Measurements from ENCODE around the gene ZCCHC24.
A peak's percentile ranks its signal among the peaks of the same experiment; 100 is the strongest.
"Not testable (repeated sequence)": the region's sequence is repeated elsewhere in the genome, so short reads cannot be mapped to it uniquely, and the experiment has no call there.

The ZCCHC24 gene

GRCh38 chr10:79447249-79447648 is 1.8 kb upstream of the ZCCHC24 start:
- DNase-seq: not testable (repeated sequence)

- peak in 18 of 56 donors; percentile 38 to 84 (median 53) for DNase-seq
Measured at GRCh38 chr10:79446758-79447084, 1.3 kb upstream of the ZCCHC24 start.

GRCh38 chr10:79445977-79446757 is 743 bp upstream of the ZCCHC24 start:
- peak in 10 of 56 donors; percentile 42 to 79 (median 62) for DNase-seq

- DNase-seq: peak in 19 of 56 donors; percentile 26 to 68 (median 53)
Measured at GRCh38 chr10:79444199-79445119, 965 bp downstream of the ZCCHC24 start.

DNA sequence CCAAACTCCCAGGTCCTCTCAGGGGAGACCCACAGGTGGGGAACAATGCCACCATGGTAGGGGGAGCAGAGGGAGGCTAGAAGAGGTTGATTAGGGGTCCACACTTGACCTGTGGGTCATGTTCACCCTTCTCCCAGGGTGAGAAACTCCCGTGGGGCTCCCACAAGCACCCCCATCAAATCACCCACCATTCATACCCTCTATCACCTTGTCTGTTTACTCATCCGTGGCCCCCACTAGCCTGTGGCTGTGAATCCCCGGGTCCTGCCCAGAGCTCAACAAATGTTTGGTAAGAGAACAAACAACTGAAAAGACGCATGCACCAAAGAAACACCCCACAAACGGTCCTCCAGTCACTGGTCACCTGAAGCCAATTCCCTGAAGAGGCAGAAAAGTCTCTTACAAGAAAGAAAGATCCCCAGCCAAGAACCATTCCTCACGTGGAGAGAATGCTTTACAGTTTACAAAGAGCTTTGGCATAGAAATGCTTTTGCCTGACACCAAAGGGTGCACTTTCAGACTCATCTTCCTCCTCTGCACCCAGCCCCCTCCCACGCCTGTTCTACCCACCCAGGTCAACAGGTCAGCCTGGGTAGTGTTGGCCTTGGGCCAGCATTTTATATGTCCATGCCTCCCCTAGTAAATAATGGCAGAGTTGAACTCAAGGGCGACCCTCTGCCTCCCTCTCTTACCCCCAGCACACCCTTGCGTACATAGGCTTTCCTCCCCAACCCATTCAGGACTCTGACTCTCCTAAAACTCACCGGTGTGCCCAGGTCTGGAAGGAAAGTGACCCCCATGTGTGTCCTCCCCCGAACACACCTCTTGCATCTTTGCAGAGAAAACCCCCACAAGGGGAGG is 1.9 kb downstream of the ZCCHC24 start:
- DNase-seq: no peak

DNA sequence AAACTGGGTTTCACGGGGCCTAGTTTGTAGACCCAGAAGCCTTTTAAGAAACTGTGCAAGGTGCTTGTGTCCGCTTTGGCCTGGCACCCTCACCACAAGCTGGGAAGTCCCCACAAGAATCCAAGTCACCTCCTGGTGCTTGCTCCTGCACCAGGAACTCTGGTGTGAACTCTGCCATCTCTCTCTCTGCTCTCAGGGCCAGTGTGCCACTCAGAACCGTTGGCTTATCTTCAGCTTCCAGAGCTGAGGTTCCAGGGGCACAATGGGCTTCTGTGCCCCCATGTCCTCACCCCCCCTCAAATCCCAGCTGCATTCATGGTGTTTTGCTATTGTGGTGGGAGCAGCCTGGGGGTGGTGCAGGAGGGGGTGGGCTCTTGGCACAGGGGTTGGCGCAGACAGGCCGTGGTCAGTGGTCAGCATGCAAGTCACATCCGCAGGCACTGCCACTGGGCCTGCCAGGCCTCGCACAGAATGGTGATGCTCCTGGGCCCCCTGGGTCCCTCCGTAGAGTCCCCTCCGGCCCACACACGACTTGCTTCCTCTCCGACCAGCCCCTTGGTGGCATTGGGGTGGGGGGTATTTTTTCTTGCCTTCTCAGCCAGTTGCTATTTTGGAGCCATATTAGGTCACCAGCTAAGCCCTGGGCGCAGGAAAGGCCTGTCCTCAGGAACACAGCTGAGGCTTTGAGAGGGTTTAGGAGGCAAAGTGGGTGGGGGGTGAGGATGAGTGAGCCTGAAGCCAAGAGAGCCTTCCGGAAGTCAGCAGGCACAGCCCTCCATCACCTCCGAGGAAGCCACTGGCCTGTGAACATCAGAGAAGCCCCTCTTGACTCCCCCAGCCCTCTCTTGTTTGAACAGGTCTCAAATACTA is 3.0 kb downstream of the ZCCHC24 start:
- DNase-seq: peak in 53 of 56 donors; percentile 56 to 97 (median 90)

DNA sequence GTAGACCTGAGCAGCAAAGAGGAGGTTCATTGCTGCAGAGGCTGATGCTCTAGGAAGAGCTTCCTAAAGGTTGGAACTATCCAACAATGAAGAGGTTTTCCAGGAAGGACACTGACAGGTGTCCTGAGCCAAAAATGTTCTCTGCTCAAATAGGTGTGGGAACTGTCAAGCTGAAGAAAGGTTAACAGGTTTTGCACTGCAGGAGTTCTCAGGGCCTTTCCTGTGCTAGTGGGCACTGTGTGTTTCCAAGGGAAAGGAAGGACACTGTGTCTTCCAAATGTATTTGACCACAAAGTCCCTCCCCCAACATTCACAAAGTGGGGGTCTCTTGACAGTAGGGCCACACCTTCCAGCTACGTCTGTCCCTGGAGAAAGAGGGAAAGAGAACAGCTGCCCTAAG is 4.0 kb downstream of the ZCCHC24 start:
- no peak for DNase-seq

DNA sequence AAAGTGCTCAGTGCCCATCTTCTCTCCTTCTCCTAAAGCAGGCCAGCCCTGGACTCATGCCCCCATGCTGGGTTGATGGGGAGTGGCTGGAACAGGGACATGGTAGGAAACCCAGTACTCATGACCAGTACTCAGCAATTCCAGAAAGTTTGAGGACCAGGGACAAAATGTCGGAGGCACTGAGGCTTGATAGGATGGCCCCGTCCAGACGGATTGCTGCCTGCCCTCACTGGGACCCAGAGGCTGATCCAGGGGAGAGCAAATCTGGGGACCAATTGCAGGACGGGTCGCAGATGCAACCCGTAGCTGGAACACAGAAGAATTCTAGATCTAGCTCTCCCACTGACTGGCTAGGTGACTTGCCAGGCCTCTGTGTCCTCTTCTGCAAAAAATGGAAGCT is 5.1 kb downstream of the ZCCHC24 start:
- DNase-seq: no peak

GRCh38 chr10:79438699-79439085 is 6.7 kb downstream of the ZCCHC24 start:
- DNase-seq: no peak

- peak in 26 of 56 donors; percentile 29 to 74 (median 58) for DNase-seq
Measured at GRCh38 chr10:79438021-79438698, 7.3 kb downstream of the ZCCHC24 start.

DNA sequence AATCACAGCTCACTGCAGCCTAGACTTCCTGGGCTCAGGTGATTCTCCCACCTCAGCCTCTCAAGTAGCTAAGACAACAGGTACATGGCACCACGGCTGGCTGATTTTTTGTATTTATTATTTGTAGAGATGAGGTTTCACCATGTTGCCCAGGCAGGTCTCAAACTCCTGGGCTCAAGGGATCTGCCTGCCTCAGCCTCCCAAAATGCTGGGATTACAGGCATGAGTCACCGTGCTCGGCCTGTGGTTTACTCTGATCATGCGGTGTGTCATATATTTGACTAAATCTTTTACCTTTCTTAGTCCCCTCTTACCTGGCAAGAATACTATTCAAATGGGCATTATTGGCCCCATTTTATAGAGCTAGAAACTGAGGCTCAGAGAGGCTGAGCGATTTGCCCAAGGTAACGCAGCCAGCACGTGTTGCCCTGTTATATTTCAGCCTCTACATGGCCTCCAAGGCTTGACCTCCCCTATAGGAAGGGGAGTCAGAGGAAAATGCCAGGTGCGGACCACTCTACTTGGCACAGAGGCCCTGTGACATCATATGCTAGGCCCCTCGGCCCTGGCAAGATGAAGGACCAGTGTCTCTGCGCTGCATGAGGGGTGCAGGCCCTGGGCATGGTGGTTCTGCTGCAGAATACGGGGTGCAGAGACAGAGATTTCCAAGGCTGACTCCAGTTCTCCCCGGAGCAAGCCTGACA is 8.2 kb downstream of the ZCCHC24 start:
- DNase-seq: no peak

DNA sequence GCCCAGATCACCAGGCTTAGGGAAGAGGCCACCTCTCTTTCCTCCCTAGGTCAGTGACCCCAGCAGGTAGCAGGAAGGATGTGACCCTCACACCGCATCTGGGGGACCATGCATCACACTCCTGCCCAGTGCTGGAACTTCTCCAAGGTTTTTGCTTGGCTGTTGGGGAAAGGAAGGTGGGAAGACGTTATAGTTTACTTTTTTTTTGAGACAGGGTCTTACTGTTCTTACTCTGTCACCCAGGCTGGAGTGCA is 8.6 kb downstream of the ZCCHC24 start:
- no peak for DNase-seq

DNA sequence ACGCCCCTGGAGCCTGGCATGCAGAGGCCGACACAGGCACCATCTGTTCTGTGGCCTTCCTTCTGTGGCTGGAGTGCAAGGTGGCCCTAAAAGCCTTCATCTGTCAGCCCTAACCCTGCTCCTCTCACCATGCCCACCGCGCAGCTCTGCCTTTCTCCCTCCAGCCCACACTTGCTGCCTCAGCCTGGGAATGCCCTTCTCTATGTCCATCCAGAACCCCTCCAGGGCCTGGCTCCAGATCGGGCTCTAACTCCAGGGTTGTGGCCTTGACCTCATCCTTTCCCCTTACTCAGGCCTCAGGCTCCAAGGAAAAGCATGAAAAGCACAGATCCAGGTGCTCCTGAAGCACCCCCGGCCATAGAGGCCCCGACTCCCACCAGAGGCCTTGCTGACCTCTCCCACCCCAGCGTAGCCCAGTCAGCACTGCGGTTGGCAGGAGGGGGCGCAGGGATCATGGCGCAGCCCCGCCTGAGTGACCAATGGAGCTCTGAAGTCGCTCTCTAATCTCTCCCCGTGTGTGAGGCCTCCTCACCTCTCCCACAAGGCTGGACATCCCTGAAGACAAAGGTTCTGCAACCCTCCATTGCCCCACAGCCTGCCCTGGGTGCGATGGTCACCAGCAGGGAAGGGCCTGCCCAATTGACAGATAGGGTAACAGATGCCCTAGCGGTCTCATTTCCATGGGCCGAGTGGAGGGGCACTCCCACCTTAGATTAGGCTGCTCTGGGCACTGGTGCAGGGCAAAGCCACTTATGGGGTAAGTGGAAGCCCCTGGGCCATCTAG is 9.2 kb downstream of the ZCCHC24 start:
- DNase-seq: no peak

GRCh38 chr10:79435271-79436065 is 10.0 kb downstream of the ZCCHC24 start:
- no peak for DNase-seq

- DNase-seq: no peak
Measured at GRCh38 chr10:79434821-79435251, 10.6 kb downstream of the ZCCHC24 start.

GRCh38 chr10:79434223-79434687 is 11.2 kb downstream of the ZCCHC24 start:
- no peak for DNase-seq
